GM12801 (cell line): ENCODE measurements around the gene MAPRE2.

Source experiments
- CTCF ChIP-seq: IDR thresholded peaks from one replicate; pipeline ENCODE4 v1.5.1; 2011; ENCODE audit warnings: control low read depth; ENCODE audit not compliant: insufficient read length; ENCODE audit errors: extremely low read depth

Gene MAPRE2

GRCh38 chr18:35144698-35145097 lies 103.5 kb downstream of the MAPRE2 start:
- no peak for TF ChIP-seq CTCF

DNA sequence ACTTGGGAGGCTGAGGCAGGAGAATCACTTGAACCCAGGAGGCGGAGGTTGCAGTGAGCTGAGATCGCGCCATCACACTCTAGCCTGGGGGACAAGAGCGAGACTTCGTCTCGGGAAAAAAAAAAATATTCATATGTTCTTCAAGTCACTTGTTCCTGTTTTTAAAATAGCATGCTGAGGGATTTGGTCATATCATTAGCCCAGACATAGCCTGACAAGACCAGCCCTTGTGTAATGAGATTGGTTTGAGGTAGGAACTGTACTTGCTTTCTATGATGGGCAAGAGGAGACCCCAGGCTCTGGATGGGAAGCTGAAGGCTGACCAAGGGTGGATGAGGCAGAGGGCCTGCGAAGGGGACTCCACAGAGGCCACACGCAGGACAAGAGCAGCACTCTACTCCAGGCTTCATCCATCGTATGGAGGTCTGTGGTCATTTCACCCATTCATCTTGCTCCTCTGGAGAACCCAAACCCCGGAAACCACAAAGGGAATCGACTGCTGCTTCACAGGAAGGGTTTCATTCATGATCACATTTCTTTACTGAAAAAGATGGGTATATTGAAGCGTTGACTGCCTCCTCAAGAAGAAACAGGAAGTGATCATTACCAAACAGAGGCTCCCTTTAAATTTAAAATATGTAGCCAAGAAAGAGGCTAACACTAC lies 112.5 kb downstream of the MAPRE2 start:
- TF ChIP-seq CTCF, result no peak

- TF ChIP-seq CTCF, result no peak
Observed at GRCh38 chr18:35155398-35156117, 114.3 kb downstream of the MAPRE2 start.

DNA sequence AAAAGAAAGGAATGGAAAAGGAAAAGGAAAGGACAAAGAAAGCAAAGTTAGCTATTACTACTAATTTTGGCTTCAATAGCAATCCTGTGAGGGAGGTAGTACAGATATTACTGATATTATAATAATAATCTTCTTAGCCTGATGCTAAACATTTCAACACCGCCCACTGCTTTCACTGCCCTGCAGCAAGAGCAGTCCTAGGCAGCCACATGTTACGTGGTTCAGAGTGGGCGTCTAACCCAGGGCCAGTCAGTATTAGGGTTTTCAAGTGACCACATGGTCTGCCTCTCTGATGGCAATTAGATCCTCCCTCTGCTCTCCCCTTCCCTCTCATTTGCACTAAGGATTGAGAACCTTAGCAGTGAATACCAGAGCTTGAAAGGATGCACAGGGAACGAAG lies 116.0 kb downstream of the MAPRE2 start:
- no peak for TF ChIP-seq CTCF

DNA sequence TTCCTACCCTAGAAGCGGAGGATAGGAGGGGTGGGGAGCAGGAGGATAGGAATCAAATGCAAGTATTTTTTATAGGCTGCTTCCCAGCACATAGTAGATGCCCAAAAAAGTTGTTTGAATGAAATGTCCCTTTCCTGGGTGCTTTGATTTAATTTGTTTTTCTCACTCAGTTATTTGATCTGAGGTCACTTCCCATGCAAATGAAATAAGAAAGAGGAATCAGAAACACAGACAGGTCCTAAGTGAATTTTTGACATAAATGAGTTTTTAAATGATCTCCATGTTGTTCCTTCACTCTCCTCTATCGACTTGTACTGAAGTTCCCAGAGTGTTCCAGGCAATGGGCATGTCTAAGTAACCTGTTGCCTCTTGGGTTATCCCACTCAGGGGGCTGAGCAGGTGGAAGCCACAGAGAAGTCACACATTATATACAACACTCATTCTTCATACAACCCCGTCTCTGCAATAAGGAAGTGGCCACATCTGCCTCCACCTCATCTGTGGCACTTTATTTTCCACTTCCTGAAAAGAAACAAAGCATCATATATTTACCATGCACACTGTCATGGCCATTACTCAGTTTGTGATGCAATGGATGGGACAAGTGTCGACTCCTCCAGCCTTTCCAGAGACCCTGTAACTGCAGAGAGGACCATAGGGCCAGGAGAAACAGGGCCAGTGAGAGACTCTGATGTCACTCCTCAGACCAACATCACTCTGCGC lies 117.7 kb downstream of the MAPRE2 start:
- no peak for TF ChIP-seq CTCF

GRCh38 chr18:35159782-35160181 lies 118.6 kb downstream of the MAPRE2 start:
- no peak for TF ChIP-seq CTCF

DNA sequence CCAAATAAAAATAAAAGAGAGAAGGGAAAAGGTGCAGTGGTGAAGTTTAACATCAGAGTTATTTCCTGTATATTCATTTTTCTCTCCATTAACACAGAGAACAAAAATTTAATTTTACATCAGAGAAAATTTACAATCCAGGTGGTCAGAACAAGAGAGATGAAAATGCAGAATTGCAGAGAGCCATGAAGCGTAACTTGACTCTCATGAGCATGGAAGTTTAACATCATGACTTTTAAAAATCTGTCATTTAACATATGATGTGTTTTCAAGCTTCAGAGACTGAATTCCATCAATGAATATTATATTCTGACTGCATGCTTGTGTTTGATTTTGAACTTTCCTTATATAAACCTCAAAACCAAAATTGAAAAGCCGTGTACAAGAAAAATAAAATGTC lies 120.3 kb downstream of the MAPRE2 start:
- no peak for TF ChIP-seq CTCF
